GM23338 (cell line): ENCODE data around the gene SLC2A13. TPM values are rescaled to one million over a fixed set of nuclear protein-coding genes. Genes with fewer than 3 reads are reported as not detected.

Source experiments
- ATAC-seq: fragments of 200-7000 bp; cut with Tn5 transposase; 3 replicates; pipeline ENCODE4 v1.9.1; 2020
- DNase-seq: peaks from one replicate; pipeline ENCODE4 v3.0.0-alpha.2; 2015; ENCODE audit warnings: low spot score
- H2AFZ ChIP-seq: fragments of 200-600 bp; sonication (generic); 2 replicates; pipeline ENCODE4 v1.8.0; 2016; ENCODE audit warnings: antibody characterized with exemption, mild to moderate bottlenecking, moderate library complexity
- H3F3A ChIP-seq: fragments of 200-600 bp; sonication (generic); replicated peaks from 2 replicates; pipeline ENCODE4 v1.8.0; 2017; ENCODE audit warnings: antibody characterized with exemption, mixed run types, low read depth
- H3K27ac ChIP-seq: fragments of 200-600 bp; sonication (generic); 2 replicates; pipeline ENCODE4 v1.6.1; 2016; ENCODE audit warnings: low read depth
- H3K27me3 ChIP-seq: fragments of 200-600 bp; sonication (generic); 2 replicates; pipeline ENCODE4 v1.8.0; 2016; ENCODE audit warnings: mild to moderate bottlenecking, mixed run types, moderate library complexity; ENCODE audit not compliant: insufficient read depth
- H3K36me3 ChIP-seq: fragments of 200-600 bp; sonication (generic); 2 replicates; pipeline ENCODE4 v1.8.0; 2016; ENCODE audit warnings: mild to moderate bottlenecking; ENCODE audit not compliant: insufficient read depth
- H3K4me1 ChIP-seq: fragments of 200-600 bp; sonication (generic); 2 replicates; pipeline ENCODE4 v1.8.0; 2016; ENCODE audit warnings: mild to moderate bottlenecking, moderate library complexity; ENCODE audit not compliant: insufficient read depth
- H3K4me2 ChIP-seq: fragments of 200-600 bp; sonication (generic); 2 replicates; pipeline ENCODE4 v1.7.1; 2017; ENCODE audit warnings: mixed run types
- H3K4me3 ChIP-seq: fragments of 200-600 bp; sonication (generic); 2 replicates; pipeline ENCODE4 v1.6.1; 2016; ENCODE audit warnings: mixed run types
- H3K79me2 ChIP-seq: fragments of 200-600 bp; sonication (generic); replicated peaks from 2 replicates; pipeline ENCODE4 v1.8.0; 2017; ENCODE audit warnings: mild to moderate bottlenecking; ENCODE audit not compliant: insufficient read depth
- H3K9me2 ChIP-seq: fragments of 200-600 bp; sonication (generic); 2 replicates; pipeline ENCODE4 v1.8.0; 2017; ENCODE audit not compliant: insufficient read depth
- H4K20me1 ChIP-seq: fragments of 200-600 bp; sonication (generic); replicated peaks from 2 replicates; pipeline ENCODE4 v1.8.0; 2017; ENCODE audit warnings: mild to moderate bottlenecking; ENCODE audit not compliant: insufficient read depth
- H3K27ac Mint-ChIP-seq: 2 replicates; pipeline ENCODE4 v1.8.0; 2020; ENCODE audit warnings: inconsistent platforms, mild to moderate bottlenecking, moderate library complexity, mixed read lengths
- H3K27me3 Mint-ChIP-seq: 3 replicates; pipeline ENCODE4 v1.8.0; 2022; ENCODE audit warnings: low read depth, mild to moderate bottlenecking, moderate library complexity, mixed read lengths, inconsistent platforms; ENCODE audit not compliant: insufficient read depth, poor library complexity
- H3K36me3 Mint-ChIP-seq: 3 replicates; pipeline ENCODE4 v1.8.0; 2021; ENCODE audit warnings: low read depth, mild to moderate bottlenecking, inconsistent platforms, moderate library complexity, mixed read lengths
- H3K4me1 Mint-ChIP-seq: 3 replicates; pipeline ENCODE4 v1.8.0; 2020; ENCODE audit warnings: mild to moderate bottlenecking, inconsistent platforms, mixed read lengths
- H3K4me3 Mint-ChIP-seq: 3 replicates; pipeline ENCODE4 v1.8.0; 2021; ENCODE audit warnings: moderate library complexity, mild to moderate bottlenecking, inconsistent platforms, mixed read lengths
- H3K9me3 Mint-ChIP-seq: 3 replicates; pipeline ENCODE4 v1.8.0; 2020; ENCODE audit warnings: moderate library complexity, mild to moderate bottlenecking, inconsistent platforms, mixed read lengths
- CREB1 ChIP-seq: fragments of 250-450 bp; sonication (Bioruptor Pico); IDR thresholded peaks from 2 replicates; pipeline ENCODE4 v1.5.0; 2020; ENCODE audit warnings: low read depth, mild to moderate bottlenecking, moderate library complexity
- ETS1 ChIP-seq: IDR thresholded peaks from 2 replicates; pipeline ENCODE4 v1.6.1; 2016; ENCODE audit warnings: antibody characterized with exemption
- EZH2phosphoT487 ChIP-seq: fragments of 200-600 bp; sonication (generic); IDR thresholded peaks from one replicate; pipeline ENCODE4 v1.8.1; 2018; ENCODE audit warnings: antibody characterized with exemption; ENCODE audit not compliant: unreplicated experiment
- POLR2AphosphoS5 ChIP-seq: IDR thresholded peaks from 2 replicates; pipeline ENCODE4 v1.6.1; 2016; ENCODE audit warnings: antibody characterized with exemption, low read depth
- STAT1 ChIP-seq: IDR thresholded peaks from one replicate; pipeline ENCODE4 v1.6.1; 2016; ENCODE audit warnings: antibody characterized with exemption; ENCODE audit not compliant: unreplicated experiment
- ZNF114 ChIP-seq: fragments of 250-450 bp; sonication (Bioruptor Pico); IDR thresholded peaks from 2 replicates; pipeline ENCODE4 v1.5.0; 2020; ENCODE audit warnings: mild to moderate bottlenecking, moderate library complexity
- ZNF462 ChIP-seq: fragments of 250-450 bp; sonication (Bioruptor Pico); IDR thresholded peaks from 2 replicates; pipeline ENCODE4 v1.5.0; 2020; ENCODE audit warnings: mild to moderate bottlenecking, moderate library complexity
- polyA plus RNA-seq: library from polyadenylated mRNA; unstranded; fragments of >200 nt; fragmentation: Nextera tagmentation; extraction: Ambion mirVana; gene quantifications from 2 replicates; pipeline ENCODE4 v1.2.1, GENCODE V29; 2016
- total RNA-seq: library from RNA; depleted of rRNA; stranded (reverse); fragments of >200 nt; shearing (Covaris generic); gene quantifications from 2 replicates; pipeline ENCODE4 v1.2.3, GENCODE V29; 2014

Gene SLC2A13
- total and polyA plus RNA-seq, 2 experiments from 2014 or later, result 6.8 to 22.7 TPM

- no peaks in the 10 kb centered on the region for H3K27me3 Mint-ChIP-seq
- Histone ChIP-seq H3K4me1 (peaks cover 5% of the 10 kb centered on the region), H3K4me2 (no peak overlapping the region), H3K36me3 (no peaks in the 10 kb centered on the region), H3K27me3 (no peaks in the 10 kb centered on the region), H3K4me3 (no peak overlapping the region), H4K20me1 (no peaks in the 10 kb centered on the region), H3F3A (no peaks in the 10 kb centered on the region), H3K27ac (no peak overlapping the region), H3K9me2 (no peaks in the 10 kb centered on the region), H3K79me2 (no peaks in the 10 kb centered on the region; the same call in 1 of the 2 replicates), H2AFZ (no peak overlapping the region)
- peaks cover 12% of the 10 kb centered on the region for H3K4me1 Mint-ChIP-seq
- H3K4me3 Mint-ChIP-seq, result no peak overlapping the region
- H3K9me3 Mint-ChIP-seq, result peaks cover 6% of the 10 kb centered on the region; the same call in 2 of the 3 replicates
- peaks cover 9% of the 10 kb centered on the region for H3K36me3 Mint-ChIP-seq
- TF ChIP-seq ETS1, result no peak
- TF ChIP-seq CREB1 (CRISPR knock-in tag), result no peak
- TF ChIP-seq ZNF462 (CRISPR knock-in tag), result no peak
- TF ChIP-seq EZH2phosphoT487, result no peak
- TF ChIP-seq ZNF114 (CRISPR knock-in tag), result no peak
- no peak overlapping the region for H3K27ac Mint-ChIP-seq
- ATAC-seq (no peak), DNase-seq (no peak)
Observed at GRCh38 chr12:39971348-39971747, 134.5 kb downstream of the SLC2A13 start.

GRCh38 chr12:39966721-39967120 is 139.2 kb downstream of the SLC2A13 start:
- peaks cover 9% of the 10 kb centered on the region for H3K36me3 Mint-ChIP-seq
- Histone ChIP-seq H3K27me3 (no peaks in the 10 kb centered on the region), H3K36me3 (no peaks in the 10 kb centered on the region), H3K9me2 (no peaks in the 10 kb centered on the region), H3K4me2 (no peak overlapping the region), H3K27ac (no peak overlapping the region), H3K4me3 (no peak overlapping the region), H3F3A (no peaks in the 10 kb centered on the region), H2AFZ (no peak overlapping the region), H3K4me1 (no peaks in the 10 kb centered on the region), H3K79me2 (no peaks in the 10 kb centered on the region; the same call in 1 of the 2 replicates), H4K20me1 (0 out of 2 replicates have a peak, but pooled peaks cover 6% of the 10 kb centered on the region)
- H3K9me3 Mint-ChIP-seq, result peaks cover 6% of the 10 kb centered on the region; the same call in 2 of the 3 replicates
- DNase-seq, result no peak
- H3K27me3 Mint-ChIP-seq, result no peaks in the 10 kb centered on the region
- no peak overlapping the region for H3K4me3 Mint-ChIP-seq
- H3K4me1 Mint-ChIP-seq, result peaks cover 3% of the 10 kb centered on the region; the same call in 1 of the 3 replicates
- no peak overlapping the region for H3K27ac Mint-ChIP-seq
- ATAC-seq, result no peak
- no peak for TF ChIP-seq POLR2AphosphoS5
- no peak for TF ChIP-seq STAT1
